Left lung (tissue), 10 donors: ENCODE data around the gene HAPLN2. TPM values are rescaled to one million over a fixed set of nuclear protein-coding genes. Genes with fewer than 3 reads are reported as not detected.
A peak's percentile ranks its signal among the peaks of the same experiment; 100 is the strongest.

Source experiments
- ATAC-seq: fragments of 200-7000 bp; cut with Tn5 transposase; one replicate; pipeline ENCODE4 v1.9.1; 2020; ENCODE audit warnings: moderate library complexity
- DNase-seq, 4 donors: peaks; one replicate each; pipeline ENCODE4 v3.0.0-alpha.2; 2013 to 2020
- H3K27ac ChIP-seq, 2 donors: fragments of 200-600 bp; sonication (generic) in 1 of 2; one replicate each; pipeline versions ENCODE4 v1.5.0 to v1.8.0; 2020 to 2021
- H3K27me3 ChIP-seq, 2 donors: fragments of 200-600 bp; sonication (generic) in 1 of 2; one replicate each; pipeline versions ENCODE4 v1.5.0 to v1.8.0; 2020 to 2021
- H3K36me3 ChIP-seq, 2 donors: fragments of 200-600 bp; sonication (generic) in 1 of 2; one replicate each; pipeline versions ENCODE4 v1.5.0 to v1.8.0; 2020 to 2021
- H3K4me1 ChIP-seq, 2 donors: fragments of 200-600 bp; one replicate each; pipeline ENCODE4 v1.8.0; 2021
- H3K4me3 ChIP-seq, 2 donors: fragments of 200-600 bp; sonication (generic) in 1 of 2; one replicate each; pipeline versions ENCODE4 v1.5.0 to v1.8.0; 2020 to 2021; ENCODE audit warnings: mild to moderate bottlenecking in 1 of 2
- H3K9me3 ChIP-seq, 2 donors: fragments of 200-600 bp; sonication (generic) in 1 of 2; one replicate each; pipeline versions ENCODE4 v1.5.0 to v1.8.0; 2020 to 2021
- intact Hi-C, 2 donors: fragments of 100-400 bp; cut with DNase I; formaldehyde crosslinking; loops; one replicate each; pipeline versions ENCODE4 v1.11.2 to v1.14.2; 2022
- polyA plus RNA-seq, 6 donors: library from polyadenylated mRNA; unstranded; fragments of 120-200 nt; gene quantifications; one replicate each; pipeline ENCODE4 v1.2.1, GENCODE V29; 2013; ENCODE audit not compliant: insufficient read length in 6 of 6
- total RNA-seq, 2 donors: library from RNA; stranded (reverse); fragmentation: NEBNext Ultra II Directional; extraction: Animal tissue kit (Norgen Biotek cat#: 25700); gene quantifications; one replicate each; pipeline ENCODE4 v1.2.1, GENCODE V29; 2021
- TF ChIP-seq, protein P1 (sequence below), 2 donors: fragments of 200-600 bp; sonication (generic) in 1 of 2; IDR thresholded peaks; one replicate each; pipeline versions ENCODE4 v1.5.0 to v1.8.0; 2021; ENCODE audit warnings: antibody characterized with exemption in 2 of 2
- donor health status: DM: no; HTN: yes; CAD: no.
- donor health status: DM: no; HTN: no; CAD: no.

Gene HAPLN2
- total and polyA plus RNA-seq, 8 donors: 0.15 to 0.50 (median 0.33) TPM; not detected in 1

- Histone ChIP-seq H3K36me3 (no peaks in the 10 kb centered on the region), H3K27ac (no peak overlapping the region), H3K9me3 (no peaks in the 10 kb centered on the region), H3K27me3 (peaks cover 71 to 100% of the 10 kb centered on the region in 2 donors), H3K4me3 (no peak overlapping the region), H3K4me1 (peaks cover 10 to 11% of the 10 kb centered on the region in 2 donors)
- peak; percentile 18 for ATAC-seq
- intact Hi-C loops: no loop called here
- no peak for DNase-seq
- TF ChIP-seq, protein P1, sequence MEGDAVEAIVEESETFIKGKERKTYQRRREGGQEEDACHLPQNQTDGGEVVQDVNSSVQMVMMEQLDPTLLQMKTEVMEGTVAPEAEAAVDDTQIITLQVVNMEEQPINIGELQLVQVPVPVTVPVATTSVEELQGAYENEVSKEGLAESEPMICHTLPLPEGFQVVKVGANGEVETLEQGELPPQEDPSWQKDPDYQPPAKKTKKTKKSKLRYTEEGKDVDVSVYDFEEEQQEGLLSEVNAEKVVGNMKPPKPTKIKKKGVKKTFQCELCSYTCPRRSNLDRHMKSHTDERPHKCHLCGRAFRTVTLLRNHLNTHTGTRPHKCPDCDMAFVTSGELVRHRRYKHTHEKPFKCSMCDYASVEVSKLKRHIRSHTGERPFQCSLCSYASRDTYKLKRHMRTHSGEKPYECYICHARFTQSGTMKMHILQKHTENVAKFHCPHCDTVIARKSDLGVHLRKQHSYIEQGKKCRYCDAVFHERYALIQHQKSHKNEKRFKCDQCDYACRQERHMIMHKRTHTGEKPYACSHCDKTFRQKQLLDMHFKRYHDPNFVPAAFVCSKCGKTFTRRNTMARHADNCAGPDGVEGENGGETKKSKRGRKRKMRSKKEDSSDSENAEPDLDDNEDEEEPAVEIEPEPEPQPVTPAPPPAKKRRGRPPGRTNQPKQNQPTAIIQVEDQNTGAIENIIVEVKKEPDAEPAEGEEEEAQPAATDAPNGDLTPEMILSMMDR (IDR thresholded peaks at IDR 0.05): no peak
Measured at GRCh38 chr1:156642265-156643048, 23.2 kb downstream of the HAPLN2 start.

DNA sequence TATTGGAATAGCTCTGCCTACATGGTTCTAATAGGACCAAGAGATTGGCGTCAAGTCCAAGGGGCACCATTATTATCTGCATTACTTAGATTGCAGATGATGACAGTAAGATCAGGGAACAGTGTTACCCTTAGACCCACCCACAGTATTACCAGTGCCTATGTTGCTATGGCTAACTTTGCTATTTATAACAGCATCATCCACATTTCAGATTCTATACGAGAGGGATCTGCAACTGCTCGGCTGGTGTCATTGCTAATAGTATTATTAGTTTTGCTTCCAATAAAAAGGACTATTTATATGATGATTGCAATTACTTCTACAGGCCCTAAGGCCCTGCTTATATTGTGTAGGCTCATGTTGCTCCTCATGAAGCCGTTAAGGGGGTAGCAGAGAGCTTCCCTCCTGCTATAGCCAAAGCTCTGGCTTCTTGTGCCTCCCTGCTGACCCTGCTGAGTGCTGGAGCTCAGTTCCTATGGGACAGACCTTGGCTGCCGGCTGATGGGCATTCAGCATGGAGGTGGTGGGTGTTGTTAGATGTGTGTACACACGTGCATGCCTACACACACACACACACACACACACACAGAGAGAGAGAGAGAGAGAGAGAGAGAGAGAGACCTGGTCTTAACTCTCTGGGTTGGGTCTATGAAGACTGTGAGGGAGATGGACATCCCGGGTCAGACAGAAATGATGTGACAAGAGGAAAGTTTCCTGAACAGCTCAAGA lies 24.0 kb downstream of the HAPLN2 start:
- TF ChIP-seq, protein P1 (IDR thresholded peaks at IDR 0.05): no peak
- no peaks in the 10 kb centered on the region for H3K9me3 ChIP-seq
- H3K4me3 ChIP-seq: no peak overlapping the region
- intact Hi-C loops: no loop called here
- ATAC-seq: no peak
- H3K4me1 ChIP-seq: peaks cover 10 to 11% of the 10 kb centered on the region in 2 donors
- DNase-seq: no peak
- no peaks in the 10 kb centered on the region for H3K36me3 ChIP-seq
- no peak overlapping the region for H3K27ac ChIP-seq
- H3K27me3 ChIP-seq: peaks cover 66 to 100% of the 10 kb centered on the region in 2 donors

DNA sequence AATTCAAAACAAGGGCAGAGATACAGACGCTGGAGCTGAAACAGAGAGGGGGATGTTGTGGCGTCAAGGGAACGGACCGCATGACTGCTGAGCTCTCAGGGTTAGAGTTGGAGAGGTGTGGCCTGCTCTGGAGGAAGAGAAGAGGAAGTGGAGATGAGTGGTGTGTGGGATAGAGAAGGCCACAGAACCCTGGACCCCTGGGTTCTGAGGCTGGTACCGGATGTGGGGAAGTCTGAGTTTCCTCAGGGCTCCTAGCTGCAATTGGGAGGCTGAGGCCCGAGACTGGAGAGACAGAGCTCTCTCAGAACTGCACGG lies 24.5 kb downstream of the HAPLN2 start:
- intact Hi-C loops: no loop called here
- Histone ChIP-seq H3K4me3 (no peak overlapping the region), H3K27me3 (peaks cover 65 to 100% of the 10 kb centered on the region in 2 donors), H3K9me3 (no peaks in the 10 kb centered on the region), H3K4me1 (peaks cover 10 to 11% of the 10 kb centered on the region in 2 donors), H3K27ac (no peak overlapping the region), H3K36me3 (no peaks in the 10 kb centered on the region)
- TF ChIP-seq, protein P1 (IDR thresholded peaks at IDR 0.05): no peak
- ATAC-seq (no peak), DNase-seq (no peak)

DNA sequence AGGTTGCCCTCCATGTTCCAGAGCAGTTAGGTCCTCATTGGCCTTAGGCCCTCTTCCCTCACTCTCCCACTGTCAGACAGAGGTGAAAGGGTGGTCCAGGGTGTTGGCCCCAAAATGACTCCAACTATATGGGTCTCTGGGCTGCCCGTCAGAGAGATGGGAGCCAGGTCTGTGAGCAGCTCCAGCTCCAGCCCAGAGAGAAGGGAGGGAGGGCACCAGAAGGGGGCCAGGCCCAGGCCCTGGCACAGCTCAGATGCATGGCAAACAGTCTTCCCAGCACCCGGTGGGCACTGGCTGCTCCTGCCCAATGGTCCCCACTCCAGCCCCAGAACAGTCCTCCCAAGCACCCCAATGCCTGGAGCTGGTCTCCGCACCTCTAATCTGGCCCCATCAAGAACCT lies 24.9 kb downstream of the HAPLN2 start:
- DNase-seq (no peak), ATAC-seq (no peak)
- TF ChIP-seq, protein P1 (IDR thresholded peaks at IDR 0.05): no peak

GRCh38 chr1:156644640-156645039 lies 25.4 kb downstream of the HAPLN2 start:
- Histone ChIP-seq H3K4me1 (peaks cover 10 to 11% of the 10 kb centered on the region in 2 donors), H3K4me3 (no peak overlapping the region), H3K27ac (no peak overlapping the region), H3K27me3 (peaks cover 61 to 100% of the 10 kb centered on the region in 2 donors), H3K9me3 (no peaks in the 10 kb centered on the region), H3K36me3 (no peaks in the 10 kb centered on the region)
- DNase-seq (no peak), ATAC-seq (no peak)
- intact Hi-C loops: no loop called here
- TF ChIP-seq, protein P1 (IDR thresholded peaks at IDR 0.05): no peak

More for the DNA sequence above, 24.9 kb downstream of the HAPLN2 start:
- Histone ChIP-seq H3K27ac (no peak overlapping the region), H3K9me3 (no peaks in the 10 kb centered on the region), H3K4me3 (no peak overlapping the region), H3K27me3 (peaks cover 65 to 100% of the 10 kb centered on the region in 2 donors), H3K4me1 (peaks cover 10 to 11% of the 10 kb centered on the region in 2 donors), H3K36me3 (no peaks in the 10 kb centered on the region)
- intact Hi-C loops: no loop called here
